Thyroid gland (tissue), 4 donors: ENCODE measurements around the gene DPEP1. TPM values are rescaled to one million over a fixed set of nuclear protein-coding genes. Genes with fewer than 3 reads are reported as not detected.

Experiments used
- DNase-seq, 2 donors: peaks; one replicate each; pipeline ENCODE4 v3.0.0-alpha.2; 2019
- H3K27ac ChIP-seq, 3 donors: fragments of 200-600 bp; sonication (generic); 1 replicate in 2 of 3; 2 replicates in 1 of 3; pipeline ENCODE4 v1.5.1; 2016 to 2019; ENCODE audit warnings: mild to moderate bottlenecking in 1 of 3, moderate library complexity in 1 of 3
- H3K27me3 ChIP-seq: fragments of 200-600 bp; sonication (generic); one replicate; pipeline ENCODE4 v1.5.1; 2019
- H3K36me3 ChIP-seq, 2 donors: fragments of 200-600 bp; sonication (generic); one replicate each; pipeline ENCODE4 v1.5.1; 2016 to 2019
- H3K4me1 ChIP-seq, 2 donors: fragments of 200-600 bp; sonication (generic); one replicate each; pipeline ENCODE4 v1.5.1; 2017 to 2019
- H3K4me3 ChIP-seq, 3 donors: fragments of 200-600 bp; sonication (generic); replicated peaks in 1 of 3; 1 replicate in 2 of 3; 2 replicates in 1 of 3; pipeline ENCODE4 v1.5.1; 2016; ENCODE audit warnings: mild to moderate bottlenecking in 1 of 3
- H3K9me3 ChIP-seq: fragments of 200-600 bp; sonication (generic); one replicate; pipeline ENCODE4 v1.5.1; 2017
- CTCF ChIP-seq, 6 experiments: fragments of 200-600 bp in 3 of 6; fragments of 450-650 bp in 3 of 6; sonication (generic) in 3 of 6; IDR thresholded peaks; one replicate each; pipeline ENCODE4 v1.5.1; 2016 to 2019; ENCODE audit warnings: antibody characterized with exemption in 6 of 6, mild to moderate bottlenecking in 2 of 6, inconsistent platforms in 1 of 6, moderate library complexity in 1 of 6
- POLR2A ChIP-seq, 2 donors: fragments of 450-650 bp; IDR thresholded peaks; one replicate each; pipeline ENCODE4 v1.6.1; 2017; ENCODE audit warnings: antibody characterized with exemption in 2 of 2, mild to moderate bottlenecking in 2 of 2, moderate library complexity in 1 of 2
- WGBS, 2 donors: methylation state at CpG; one replicate each; pipeline ENCODE4 v1.1.5; 2017; 5-methylcytosine and 5-hydroxymethylcytosine counted together
- intact Hi-C: fragments of 100-400 bp; cut with DNase I; formaldehyde crosslinking; loops from one replicate; pipeline ENCODE4 v1.15.1; 2023
- total RNA-seq, 4 donors: library from RNA; depleted of rRNA; stranded (reverse); fragments of >200 nt; gene quantifications; one replicate each; pipeline ENCODE4 v1.2.3, GENCODE V29; 2016

The DPEP1 gene
- total RNA-seq, 4 donors from 2014 or later: 0.29 to 5.0 (median 1.3) TPM

- no peak overlapping the region for H3K4me3 ChIP-seq
- WGBS, 2 donors: 65 to 77% methylated on average over 14 of the region's 14 CpGs
- no peak overlapping the region for H3K27ac ChIP-seq
- intact Hi-C loops: no loop called here
- TF ChIP-seq POLR2A (IDR thresholded peaks at IDR 0.05) (no peak), CTCF (IDR thresholded peaks at IDR 0.05) (no peak)
- no peaks in the 10 kb centered on the region for H3K36me3 ChIP-seq
- no peak for DNase-seq
- no peaks in the 10 kb centered on the region for H3K9me3 ChIP-seq
- H3K4me1 ChIP-seq: peaks cover 0 to 20% of the 10 kb centered on the region in 2 donors
- H3K27me3 ChIP-seq: peaks cover 16% of the 10 kb centered on the region
Observed at GRCh38 chr16:89572073-89572484, 41.4 kb upstream of the DPEP1 start.

- TF ChIP-seq POLR2A (IDR thresholded peaks at IDR 0.05) (no peak), CTCF (IDR thresholded peaks at IDR 0.05) (no peak)
- Histone ChIP-seq H3K36me3 (no peaks in the 10 kb centered on the region), H3K4me3 (no peak overlapping the region), H3K4me1 (peaks cover 0 to 20% of the 10 kb centered on the region in 2 donors), H3K9me3 (no peaks in the 10 kb centered on the region), H3K27ac (no peak overlapping the region), H3K27me3 (peaks cover 16% of the 10 kb centered on the region)
- 71 to 74% methylated on average over 14 to 19 of the region's 19 CpGs for WGBS, 2 donors
- intact Hi-C loops: no loop called here
- no peak for DNase-seq
Observed at GRCh38 chr16:89572485-89573205, 40.8 kb upstream of the DPEP1 start.

- peaks cover 16% of the 10 kb centered on the region for H3K27me3 ChIP-seq
- H3K9me3 ChIP-seq: no peaks in the 10 kb centered on the region
- no peak for TF ChIP-seq POLR2A (IDR thresholded peaks at IDR 0.05)
- no peak for TF ChIP-seq CTCF (IDR thresholded peaks at IDR 0.05)
- 78 to 91% methylated on average over 13 to 17 of the region's 31 CpGs for WGBS, 2 donors
- H3K4me1 ChIP-seq: peaks cover 0 to 20% of the 10 kb centered on the region in 2 donors
- intact Hi-C loops: no loop called here
- H3K27ac ChIP-seq: no peak overlapping the region
- H3K4me3 ChIP-seq: no peak overlapping the region
- H3K36me3 ChIP-seq: no peaks in the 10 kb centered on the region
- DNase-seq: no peak
Observed at GRCh38 chr16:89573826-89574680, 39.4 kb upstream of the DPEP1 start.

GRCh38 chr16:89574681-89575246 is 38.7 kb upstream of the DPEP1 start:
- intact Hi-C loops: no loop called here
- peak overlapping the region in 1 of 3 donors; percentile 2 for H3K4me3 ChIP-seq
- H3K4me1 ChIP-seq: peaks cover 0 to 20% of the 10 kb centered on the region in 2 donors
- peaks cover 16% of the 10 kb centered on the region for H3K27me3 ChIP-seq
- DNase-seq: no peak
- H3K9me3 ChIP-seq: no peaks in the 10 kb centered on the region
- no peaks in the 10 kb centered on the region for H3K36me3 ChIP-seq
- WGBS, 2 donors: 3 to 8% methylated on average over 19 to 21 of the region's 55 CpGs
- no peak for TF ChIP-seq POLR2A (IDR thresholded peaks at IDR 0.05)
- peak in 5 of 6 experiments; percentile 9 to 40 (median 21) for TF ChIP-seq CTCF (IDR thresholded peaks at IDR 0.05)
- H3K27ac ChIP-seq: no peak overlapping the region
